ENCODE results near the gene SLC5A10. TPM values are rescaled to one million over a fixed set of nuclear protein-coding genes. Genes with fewer than 3 reads are reported as not detected.

SLC5A10 gene
- polyA plus RNA-seq, 3 donors, result 0.10 to 0.17 (median 0.12) TPM

DNA sequence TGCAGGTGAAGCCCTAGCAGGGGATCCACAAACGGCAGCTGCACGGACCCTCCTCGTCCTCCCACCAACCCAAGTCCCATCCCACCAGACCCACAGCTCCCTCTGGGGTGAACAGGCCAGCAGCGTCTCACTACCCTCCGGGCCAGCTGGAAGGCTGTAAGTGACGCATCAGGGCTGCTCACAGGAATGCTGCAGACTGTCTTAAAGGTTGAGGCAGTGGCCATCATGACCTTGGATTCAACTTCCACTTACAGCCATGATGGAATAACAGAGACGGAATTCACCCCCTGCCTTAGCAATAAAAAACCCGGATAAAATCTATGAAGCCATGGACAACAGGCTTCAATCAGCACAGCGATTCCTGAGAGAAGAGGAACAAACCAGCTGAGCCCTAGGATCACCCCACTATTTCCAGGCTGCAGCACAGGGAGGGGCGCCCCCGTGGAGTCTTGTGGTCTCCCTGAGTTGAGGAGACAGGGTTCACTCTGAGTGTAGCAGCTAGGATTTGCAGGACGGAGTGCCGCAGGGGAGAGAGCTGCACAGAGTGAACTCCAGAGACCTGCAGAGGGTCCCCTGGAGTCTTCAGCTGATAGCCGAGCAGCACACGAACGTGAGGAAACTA, 42.1 kb downstream of the SLC5A10 start:
- no peaks in the 10 kb centered on the region for H3K36me3 ChIP-seq (replicated peaks in 1 of 2; ENCODE audit: control insufficient read depth in 1 of 2, insufficient read depth in 2 of 2, low read length in 2 of 2)
- H4K20me1 ChIP-seq (ENCODE audit: insufficient read depth, low read length), result no peaks in the 10 kb centered on the region
- no peaks in the 10 kb centered on the region for H3K79me2 ChIP-seq (ENCODE audit: insufficient read depth, low read length)
- peak overlapping the region in 1 of 2 donors; percentile 47 for H3K4me3 Mint-ChIP-seq
- peaks cover 7% of the 10 kb centered on the region for H3K4me1 Mint-ChIP-seq
- WGBS (ENCODE audit: insufficient coverage), result 85% methylated on average over 12 of the region's 16 CpGs
- peaks cover 0 to 11% of the 10 kb centered on the region in 2 donors for H3K27me3 ChIP-seq (ENCODE audit: control insufficient read depth in 2 of 2, insufficient read depth in 2 of 2, low read length in 2 of 2)
- peaks cover 15 to 35% (median 16%) of the 10 kb centered on the region in 3 donors for H3K27me3 Mint-ChIP-seq (ENCODE audit: low read depth in 3 of 3)
- TF ChIP-seq, protein P1, sequence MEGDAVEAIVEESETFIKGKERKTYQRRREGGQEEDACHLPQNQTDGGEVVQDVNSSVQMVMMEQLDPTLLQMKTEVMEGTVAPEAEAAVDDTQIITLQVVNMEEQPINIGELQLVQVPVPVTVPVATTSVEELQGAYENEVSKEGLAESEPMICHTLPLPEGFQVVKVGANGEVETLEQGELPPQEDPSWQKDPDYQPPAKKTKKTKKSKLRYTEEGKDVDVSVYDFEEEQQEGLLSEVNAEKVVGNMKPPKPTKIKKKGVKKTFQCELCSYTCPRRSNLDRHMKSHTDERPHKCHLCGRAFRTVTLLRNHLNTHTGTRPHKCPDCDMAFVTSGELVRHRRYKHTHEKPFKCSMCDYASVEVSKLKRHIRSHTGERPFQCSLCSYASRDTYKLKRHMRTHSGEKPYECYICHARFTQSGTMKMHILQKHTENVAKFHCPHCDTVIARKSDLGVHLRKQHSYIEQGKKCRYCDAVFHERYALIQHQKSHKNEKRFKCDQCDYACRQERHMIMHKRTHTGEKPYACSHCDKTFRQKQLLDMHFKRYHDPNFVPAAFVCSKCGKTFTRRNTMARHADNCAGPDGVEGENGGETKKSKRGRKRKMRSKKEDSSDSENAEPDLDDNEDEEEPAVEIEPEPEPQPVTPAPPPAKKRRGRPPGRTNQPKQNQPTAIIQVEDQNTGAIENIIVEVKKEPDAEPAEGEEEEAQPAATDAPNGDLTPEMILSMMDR (IDR thresholded peaks at IDR 0.05), result no peak
- H3K27ac ChIP-seq (ENCODE audit: low read depth in 1 of 2, low read length in 2 of 2), result no peak overlapping the region
- H3K27ac Mint-ChIP-seq, result no peak overlapping the region
- no peaks in the 10 kb centered on the region for H3K9me3 ChIP-seq (replicated peaks in 1 of 2; ENCODE audit: control insufficient read depth in 1 of 2, insufficient read depth in 1 of 2, low read length in 2 of 2)
- no peak overlapping the region for H3K4me3 ChIP-seq (replicated peaks in 1 of 3; ENCODE audit: low read depth in 2 of 3, low read length in 3 of 3)
- no peaks in the 10 kb centered on the region for H3K4me1 ChIP-seq (ENCODE audit: control insufficient read depth in 1 of 2, insufficient read depth in 2 of 2, low read length in 2 of 2)
- H3K9me3 Mint-ChIP-seq, result peaks cover 4 to 18% (median 11%) of the 10 kb centered on the region in 7 donors
- no peak overlapping the region for H2AFZ ChIP-seq (ENCODE audit: insufficient read depth, low read depth, low read length, poor library complexity, severe bottlenecking)
- H3K36me3 Mint-ChIP-seq, result peaks cover 0 to 6% of the 10 kb centered on the region in 2 donors
- intact Hi-C loops (cut with micrococcal nuclease), result no loop called here
- no peak for DNase-seq
- H3K9ac ChIP-seq (ENCODE audit: insufficient read depth, low read length, poor library complexity, severe bottlenecking), result no peak overlapping the region
- no peak overlapping the region for H3K4me2 ChIP-seq (replicated peaks; ENCODE audit: extremely low read depth, low read length, poor library complexity, severe bottlenecking)

- Histone ChIP-seq H3K4me3 (replicated peaks in 1 of 3; ENCODE audit: low read depth in 2 of 3, low read length in 3 of 3) (no peak overlapping the region), H3K79me2 (ENCODE audit: insufficient read depth, low read length) (no peaks in the 10 kb centered on the region)
These were observed 42.7 kb downstream of the SLC5A10 start for GRCh38 chr17:18994631-18995030.

More at GRCh38 chr17:18994631-18995030, 42.7 kb downstream of the SLC5A10 start:
- Histone ChIP-seq H3K27ac (ENCODE audit: low read depth in 1 of 2, low read length in 2 of 2) (no peak overlapping the region), H4K20me1 (ENCODE audit: insufficient read depth, low read length) (no peaks in the 10 kb centered on the region), H3K4me2 (replicated peaks; ENCODE audit: extremely low read depth, low read length, poor library complexity, severe bottlenecking) (no peak overlapping the region), H2AFZ (ENCODE audit: insufficient read depth, low read depth, low read length, poor library complexity, severe bottlenecking) (no peak overlapping the region), H3K9ac (ENCODE audit: insufficient read depth, low read length, poor library complexity, severe bottlenecking) (no peak overlapping the region), H3K36me3 (replicated peaks in 1 of 2; ENCODE audit: control insufficient read depth in 1 of 2, insufficient read depth in 2 of 2, low read length in 2 of 2) (no peaks in the 10 kb centered on the region), H3K9me3 (replicated peaks in 1 of 2; ENCODE audit: control insufficient read depth in 1 of 2, insufficient read depth in 1 of 2, low read length in 2 of 2) (no peaks in the 10 kb centered on the region), H3K27me3 (ENCODE audit: control insufficient read depth in 2 of 2, insufficient read depth in 2 of 2, low read length in 2 of 2) (peaks cover 0 to 11% of the 10 kb centered on the region in 2 donors), H3K4me1 (ENCODE audit: control insufficient read depth in 1 of 2, insufficient read depth in 2 of 2, low read length in 2 of 2) (no peaks in the 10 kb centered on the region)
- H3K4me3 Mint-ChIP-seq, result no peak overlapping the region
- H3K27me3 Mint-ChIP-seq (ENCODE audit: low read depth in 3 of 3), result peaks cover 16 to 35% (median 16%) of the 10 kb centered on the region in 3 donors
- WGBS (ENCODE audit: insufficient coverage), result no CpG with 5 or more reads among the region's 1 CpG
- peaks cover 4 to 18% (median 11%) of the 10 kb centered on the region in 7 donors for H3K9me3 Mint-ChIP-seq
- peaks cover 0 to 6% of the 10 kb centered on the region in 2 donors for H3K36me3 Mint-ChIP-seq
- intact Hi-C loops (cut with micrococcal nuclease), result no loop called here
- DNase-seq, result no peak
- TF ChIP-seq, protein P1 (IDR thresholded peaks at IDR 0.05), result no peak
- peaks cover 7% of the 10 kb centered on the region for H3K4me1 Mint-ChIP-seq
- H3K27ac Mint-ChIP-seq, result no peak overlapping the region
